Amniotic stem cell (primary cell): ENCODE data around the gene UBN2.

Experiments
- DNase-seq: peaks from one replicate; lab custom pipeline; 2025; lab: John Stamatoyannopoulos, UW

UBN2 gene

DNA sequence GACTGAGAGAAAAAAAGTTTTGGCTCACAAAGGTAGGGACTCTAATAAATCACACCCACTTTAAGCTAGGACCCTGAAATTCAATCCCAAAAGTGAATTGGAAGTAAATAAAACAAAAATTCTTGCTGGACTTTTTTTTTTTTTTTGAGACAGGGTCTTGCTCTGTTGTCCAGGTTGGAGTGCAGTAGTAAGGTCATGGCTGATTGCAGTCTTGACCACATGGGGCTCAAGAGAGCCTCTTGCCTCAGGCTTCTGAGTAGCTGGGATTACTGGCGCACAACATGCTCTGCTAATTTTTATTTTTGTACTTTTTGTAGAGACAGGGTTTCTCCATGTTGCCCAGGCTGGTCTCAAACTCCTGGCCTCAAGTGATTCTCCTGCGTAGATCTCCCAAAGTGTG is 123.7 kb downstream of the UBN2 start:
- no peak for DNase-seq

DNA sequence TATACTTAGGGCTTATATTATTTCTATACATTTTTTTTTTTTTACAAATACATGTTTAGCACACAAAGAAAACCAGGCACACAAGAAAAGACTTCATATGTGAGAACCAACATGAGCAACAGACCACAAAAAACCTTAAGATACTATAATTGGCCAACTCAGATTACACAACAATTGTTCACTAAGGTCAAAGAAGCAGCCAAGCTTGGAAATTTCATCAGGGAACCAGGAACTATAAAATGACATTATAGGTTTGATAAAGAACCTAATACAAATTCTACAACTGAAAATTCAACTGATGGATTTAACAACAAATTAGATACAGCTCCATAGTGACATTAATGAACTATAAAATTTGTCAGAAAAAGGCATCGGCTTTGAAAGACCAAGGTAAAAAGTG is 124.3 kb downstream of the UBN2 start:
- no peak for DNase-seq
